Measurements from ENCODE around the gene GNAL.

The GNAL gene

DNA sequence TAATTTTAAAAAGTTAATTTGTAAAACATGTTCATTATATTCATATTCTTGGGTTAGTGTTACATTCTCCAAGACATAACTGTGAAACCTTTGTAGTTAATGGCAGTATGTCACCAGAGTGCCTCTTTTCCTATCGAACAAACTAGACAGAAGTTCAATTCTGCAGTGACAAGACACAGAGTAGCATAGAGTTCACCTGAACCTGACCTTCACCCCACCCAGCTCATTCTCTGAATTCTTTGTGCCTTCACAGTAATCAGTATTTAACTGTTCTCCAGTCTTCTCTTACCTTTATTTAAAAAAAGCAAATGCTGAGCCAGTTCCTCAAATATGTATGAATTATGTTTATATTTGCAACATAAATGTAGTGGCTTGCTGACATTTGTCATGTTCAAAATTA is 109.2 kb downstream of the GNAL start:
- ATAC-seq (ENCODE audit: insufficient read depth, low read depth) (no peak), DNase-seq (no peak)
- TF ChIP-seq EZH2 (IDR thresholded peaks at IDR 0.05; ENCODE audit: borderline replicate concordance, low read depth, low read length, severe bottlenecking), result no peak
- TF ChIP-seq, protein P1, sequence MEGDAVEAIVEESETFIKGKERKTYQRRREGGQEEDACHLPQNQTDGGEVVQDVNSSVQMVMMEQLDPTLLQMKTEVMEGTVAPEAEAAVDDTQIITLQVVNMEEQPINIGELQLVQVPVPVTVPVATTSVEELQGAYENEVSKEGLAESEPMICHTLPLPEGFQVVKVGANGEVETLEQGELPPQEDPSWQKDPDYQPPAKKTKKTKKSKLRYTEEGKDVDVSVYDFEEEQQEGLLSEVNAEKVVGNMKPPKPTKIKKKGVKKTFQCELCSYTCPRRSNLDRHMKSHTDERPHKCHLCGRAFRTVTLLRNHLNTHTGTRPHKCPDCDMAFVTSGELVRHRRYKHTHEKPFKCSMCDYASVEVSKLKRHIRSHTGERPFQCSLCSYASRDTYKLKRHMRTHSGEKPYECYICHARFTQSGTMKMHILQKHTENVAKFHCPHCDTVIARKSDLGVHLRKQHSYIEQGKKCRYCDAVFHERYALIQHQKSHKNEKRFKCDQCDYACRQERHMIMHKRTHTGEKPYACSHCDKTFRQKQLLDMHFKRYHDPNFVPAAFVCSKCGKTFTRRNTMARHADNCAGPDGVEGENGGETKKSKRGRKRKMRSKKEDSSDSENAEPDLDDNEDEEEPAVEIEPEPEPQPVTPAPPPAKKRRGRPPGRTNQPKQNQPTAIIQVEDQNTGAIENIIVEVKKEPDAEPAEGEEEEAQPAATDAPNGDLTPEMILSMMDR (IDR thresholded peaks at IDR 0.05; ENCODE audit: borderline replicate concordance, extremely low read depth, low read length, poor library complexity, severe bottlenecking), result no peak
- no peak overlapping the region for H2AFZ ChIP-seq (ENCODE audit: low read depth, low read length)
- no peak overlapping the region for H3K4me2 ChIP-seq (ENCODE audit: insufficient read depth, low read length)
- H3K36me3 ChIP-seq (ENCODE audit: insufficient read depth, low read length), result no peaks in the 10 kb centered on the region
- no peak overlapping the region for H3K4me3 ChIP-seq (ENCODE audit: low read depth in 1 of 2, low read length in 2 of 2)
- H3K9me3 ChIP-seq (ENCODE audit: insufficient read depth, low read length, severe bottlenecking), result no peaks in the 10 kb centered on the region
- no peaks in the 10 kb centered on the region for H3K79me2 ChIP-seq (ENCODE audit: insufficient read depth, low read length)
- H3K27me3 ChIP-seq (ENCODE audit: insufficient read depth, low read length, poor library complexity), result no peaks in the 10 kb centered on the region
- no peak overlapping the region for H3K27ac ChIP-seq (ENCODE audit: low read length)
- H4K20me1 ChIP-seq (ENCODE audit: insufficient read depth, low read length), result no peaks in the 10 kb centered on the region
- H3K4me1 ChIP-seq (ENCODE audit: insufficient read depth, low read length), result no peaks in the 10 kb centered on the region
- no peak overlapping the region for H3K9ac ChIP-seq (ENCODE audit: low read depth, low read length)

DNA sequence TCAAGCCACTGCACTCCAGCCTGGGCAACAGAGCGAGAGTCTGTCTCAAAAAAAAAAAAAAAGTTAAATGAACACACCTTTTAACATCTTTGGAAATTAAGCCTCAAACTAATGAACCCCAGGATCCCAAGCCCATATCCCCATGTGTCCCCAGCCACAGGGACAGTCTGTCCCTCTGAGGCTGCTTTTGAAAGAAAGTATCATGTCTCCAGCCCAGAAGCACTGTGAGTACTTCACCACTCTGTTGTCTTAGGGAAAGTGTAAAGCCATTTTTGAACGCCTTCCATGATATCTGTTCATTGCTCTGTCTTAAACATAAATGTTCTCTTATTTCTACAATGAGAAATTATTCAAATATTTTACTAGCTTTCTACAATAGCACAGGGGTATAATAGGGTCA is 110.0 kb downstream of the GNAL start:
- Histone ChIP-seq H3K9ac (ENCODE audit: low read depth, low read length) (no peak overlapping the region), H2AFZ (ENCODE audit: low read depth, low read length) (no peak overlapping the region), H3K4me2 (ENCODE audit: insufficient read depth, low read length) (no peak overlapping the region), H4K20me1 (ENCODE audit: insufficient read depth, low read length) (no peaks in the 10 kb centered on the region), H3K79me2 (ENCODE audit: insufficient read depth, low read length) (no peaks in the 10 kb centered on the region), H3K4me3 (ENCODE audit: low read depth in 1 of 2, low read length in 2 of 2) (no peak overlapping the region), H3K27ac (ENCODE audit: low read length) (no peak overlapping the region), H3K27me3 (ENCODE audit: insufficient read depth, low read length, poor library complexity) (no peaks in the 10 kb centered on the region), H3K9me3 (ENCODE audit: insufficient read depth, low read length, severe bottlenecking) (no peaks in the 10 kb centered on the region), H3K4me1 (ENCODE audit: insufficient read depth, low read length) (no peaks in the 10 kb centered on the region), H3K36me3 (ENCODE audit: insufficient read depth, low read length) (no peaks in the 10 kb centered on the region)
- DNase-seq (no peak), ATAC-seq (ENCODE audit: insufficient read depth, low read depth) (no peak)
- no peak for TF ChIP-seq EZH2 (IDR thresholded peaks at IDR 0.05; ENCODE audit: borderline replicate concordance, low read depth, low read length, severe bottlenecking)
- TF ChIP-seq, protein P1 (IDR thresholded peaks at IDR 0.05; ENCODE audit: borderline replicate concordance, extremely low read depth, low read length, poor library complexity, severe bottlenecking), result no peak

DNA sequence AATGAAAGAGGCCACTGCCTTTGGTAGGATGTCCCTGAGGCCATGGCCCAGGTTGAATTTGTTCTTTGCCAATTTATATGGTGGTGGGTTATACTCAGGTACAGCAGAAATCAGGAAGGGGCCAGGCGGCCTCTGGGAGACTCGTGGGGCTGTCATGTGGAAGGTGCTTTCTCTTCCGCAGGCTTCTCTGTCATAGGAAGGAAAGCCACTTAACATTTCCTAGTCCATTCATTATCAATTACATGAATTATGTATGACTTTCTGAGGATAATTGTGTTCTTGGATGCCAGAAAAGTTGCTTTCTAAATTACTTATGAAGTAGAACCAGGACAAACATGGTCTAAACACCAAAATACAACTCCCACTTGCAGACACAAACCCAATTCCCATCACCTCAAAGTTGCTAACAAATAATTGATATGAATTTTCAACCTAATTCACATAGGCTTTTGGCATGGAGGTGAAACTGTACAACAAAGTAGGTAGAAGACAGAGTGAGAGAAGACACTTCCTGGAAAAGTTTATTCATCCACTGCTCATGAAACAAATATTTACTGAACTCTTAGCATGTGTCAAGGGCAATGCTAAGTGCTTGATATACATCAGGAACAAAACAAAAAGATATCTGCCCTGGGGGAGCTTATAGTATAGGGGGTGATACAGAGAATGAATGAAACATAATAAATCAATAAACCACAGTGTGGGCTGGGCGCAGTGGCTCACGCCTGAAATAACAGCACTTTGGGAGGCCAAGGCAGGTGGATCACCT is 111.7 kb downstream of the GNAL start:
- no peaks in the 10 kb centered on the region for H3K79me2 ChIP-seq (ENCODE audit: insufficient read depth, low read length)

More for the DNA sequence above, 111.7 kb downstream of the GNAL start:
- no peaks in the 10 kb centered on the region for H3K4me1 ChIP-seq (ENCODE audit: insufficient read depth, low read length)
- H3K27ac ChIP-seq (ENCODE audit: low read length), result no peak overlapping the region
- ATAC-seq (ENCODE audit: insufficient read depth, low read depth), result no peak
- no peaks in the 10 kb centered on the region for H3K27me3 ChIP-seq (ENCODE audit: insufficient read depth, low read length, poor library complexity)
- no peak overlapping the region for H3K9ac ChIP-seq (ENCODE audit: low read depth, low read length)
- no peak overlapping the region for H2AFZ ChIP-seq (ENCODE audit: low read depth, low read length)
- H3K4me3 ChIP-seq (ENCODE audit: low read depth in 1 of 2, low read length in 2 of 2), result no peak overlapping the region
- DNase-seq, result no peak
- H3K9me3 ChIP-seq (ENCODE audit: insufficient read depth, low read length, severe bottlenecking), result no peaks in the 10 kb centered on the region
- H3K4me2 ChIP-seq (ENCODE audit: insufficient read depth, low read length), result no peak overlapping the region
- no peaks in the 10 kb centered on the region for H4K20me1 ChIP-seq (ENCODE audit: insufficient read depth, low read length)
- TF ChIP-seq EZH2 (IDR thresholded peaks at IDR 0.05; ENCODE audit: borderline replicate concordance, low read depth, low read length, severe bottlenecking), result no peak
- TF ChIP-seq, protein P1 (IDR thresholded peaks at IDR 0.05; ENCODE audit: borderline replicate concordance, extremely low read depth, low read length, poor library complexity, severe bottlenecking), result no peak
- H3K36me3 ChIP-seq (ENCODE audit: insufficient read depth, low read length), result no peaks in the 10 kb centered on the region

All from DND-41 (cell line).